GM10248 (cell line): ENCODE results near the gene GPR161.

Experiments
- CTCF ChIA-PET: fragments of 300-600 bp; sonication (Branson Sonifier 250); formaldehyde crosslinking; extraction: SDS; loops from one replicate; lab custom pipeline; 2021; ENCODE audit warnings: antibody characterized with exemption; lab: Yijun Ruan, JAX
- POLR2A ChIA-PET: fragments of 350-650 bp; sonication (Branson Sonifier 250); formaldehyde crosslinking; extraction: SDS; loops from one replicate; lab custom pipeline; 2020; ENCODE audit warnings: antibody characterized with exemption; lab: Yijun Ruan, JAX
- DNase-seq: peaks from one replicate; pipeline ENCODE4 v3.0.0; 2012; ENCODE audit errors: extremely low spot score
- TF ChIP-seq, protein P1 (sequence below): IDR thresholded peaks from 2 replicates; pipeline ENCODE4 v1.5.1; 2012; ENCODE audit warnings: mild to moderate bottlenecking, low read depth; ENCODE audit errors: extremely low read depth, missing control alignments, control extremely low read depth

Gene GPR161

DNA sequence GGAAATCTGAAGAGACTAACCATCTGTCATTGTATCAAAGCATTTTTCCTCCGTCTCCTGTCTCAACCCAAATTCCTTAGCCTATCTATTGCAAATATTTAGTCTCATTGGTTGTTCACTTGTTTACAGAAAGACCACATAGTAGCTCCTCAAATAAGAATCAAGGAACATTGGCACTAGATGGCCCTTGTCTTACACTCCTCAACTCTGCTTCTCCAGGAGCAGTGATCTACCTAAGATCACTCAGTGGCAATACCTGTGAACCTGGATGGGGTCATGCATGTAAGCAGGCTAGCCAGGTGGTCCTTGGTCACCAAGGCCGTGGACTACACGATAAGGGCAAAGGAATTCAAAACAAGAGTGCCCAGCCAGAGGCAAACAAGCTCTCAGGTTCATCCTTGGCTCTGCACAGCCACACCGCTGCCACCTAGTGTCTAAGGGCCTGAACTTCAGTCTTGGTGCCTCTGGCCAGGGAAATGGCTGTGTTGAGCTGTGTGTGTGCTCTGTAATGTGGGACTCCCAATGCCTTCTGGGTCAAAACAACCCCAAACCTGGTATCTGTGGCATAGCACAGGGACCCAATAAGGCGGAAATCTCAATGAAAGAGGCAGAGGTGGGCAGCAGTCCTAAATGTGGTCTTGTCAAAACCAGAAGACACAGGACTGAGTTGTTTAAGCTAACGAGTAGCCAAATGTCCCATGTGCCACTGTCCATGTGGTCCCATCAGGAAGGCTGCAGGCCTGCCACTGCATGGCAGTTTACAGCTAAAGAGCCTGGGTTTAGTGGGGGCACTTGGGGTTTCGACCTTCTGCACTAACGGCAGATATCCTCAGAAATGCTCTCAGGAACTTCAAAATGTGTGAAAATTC lies 54.5 kb downstream of the GPR161 start:
- ChIA-PET POLR2A (no interaction called here), CTCF (interaction anchor here (0.6 to 7.7 kb wide), 76 partner anchors 11 to 1223 kb away, joined by 3 to 93 read pairs (median 5); partner anchors contain the start of genes ADCY10, DCAF6, MPC2 and POU2F1)
- DNase-seq, result peak; percentile 81
- TF ChIP-seq, protein P1, sequence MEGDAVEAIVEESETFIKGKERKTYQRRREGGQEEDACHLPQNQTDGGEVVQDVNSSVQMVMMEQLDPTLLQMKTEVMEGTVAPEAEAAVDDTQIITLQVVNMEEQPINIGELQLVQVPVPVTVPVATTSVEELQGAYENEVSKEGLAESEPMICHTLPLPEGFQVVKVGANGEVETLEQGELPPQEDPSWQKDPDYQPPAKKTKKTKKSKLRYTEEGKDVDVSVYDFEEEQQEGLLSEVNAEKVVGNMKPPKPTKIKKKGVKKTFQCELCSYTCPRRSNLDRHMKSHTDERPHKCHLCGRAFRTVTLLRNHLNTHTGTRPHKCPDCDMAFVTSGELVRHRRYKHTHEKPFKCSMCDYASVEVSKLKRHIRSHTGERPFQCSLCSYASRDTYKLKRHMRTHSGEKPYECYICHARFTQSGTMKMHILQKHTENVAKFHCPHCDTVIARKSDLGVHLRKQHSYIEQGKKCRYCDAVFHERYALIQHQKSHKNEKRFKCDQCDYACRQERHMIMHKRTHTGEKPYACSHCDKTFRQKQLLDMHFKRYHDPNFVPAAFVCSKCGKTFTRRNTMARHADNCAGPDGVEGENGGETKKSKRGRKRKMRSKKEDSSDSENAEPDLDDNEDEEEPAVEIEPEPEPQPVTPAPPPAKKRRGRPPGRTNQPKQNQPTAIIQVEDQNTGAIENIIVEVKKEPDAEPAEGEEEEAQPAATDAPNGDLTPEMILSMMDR, result peak; percentile 94

DNA sequence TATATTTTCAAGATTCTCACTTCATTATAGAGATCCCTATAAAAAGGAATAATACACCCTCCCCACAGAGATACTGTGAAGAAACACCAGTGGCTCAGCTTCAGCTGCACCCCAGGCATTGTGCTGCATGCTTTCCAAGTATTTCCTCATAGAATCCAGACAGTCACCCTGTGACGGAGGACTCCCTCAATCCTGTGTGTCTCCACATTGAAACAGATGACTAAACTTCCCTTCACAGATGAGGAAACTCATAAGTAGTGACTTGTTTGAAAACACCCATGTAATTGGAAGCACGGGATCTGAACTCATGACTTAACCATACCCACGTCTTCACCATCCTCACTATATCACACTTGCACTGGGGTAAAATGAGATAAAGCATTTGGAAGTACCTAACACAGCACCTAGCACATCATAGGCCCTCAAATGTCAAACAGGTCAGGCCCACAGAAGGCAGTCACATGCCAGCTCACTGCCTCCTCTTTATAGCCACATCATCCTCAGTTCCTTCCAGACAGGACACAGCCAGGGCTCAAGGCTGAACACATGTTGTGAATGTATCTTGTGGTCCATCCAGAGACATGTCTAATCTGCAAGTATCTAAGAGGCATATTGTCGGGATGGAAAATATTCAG lies 55.2 kb downstream of the GPR161 start:
- peak; percentile 4 for DNase-seq
- ChIA-PET CTCF (interaction anchor here (0.6 to 7.7 kb wide), 56 partner anchors 12 to 400 kb away, joined by 3 to 93 read pairs (median 5); partner anchors contain the start of genes ADCY10, DCAF6 and MPC2), POLR2A (no interaction called here)
- TF ChIP-seq, protein P1, result no peak

DNA sequence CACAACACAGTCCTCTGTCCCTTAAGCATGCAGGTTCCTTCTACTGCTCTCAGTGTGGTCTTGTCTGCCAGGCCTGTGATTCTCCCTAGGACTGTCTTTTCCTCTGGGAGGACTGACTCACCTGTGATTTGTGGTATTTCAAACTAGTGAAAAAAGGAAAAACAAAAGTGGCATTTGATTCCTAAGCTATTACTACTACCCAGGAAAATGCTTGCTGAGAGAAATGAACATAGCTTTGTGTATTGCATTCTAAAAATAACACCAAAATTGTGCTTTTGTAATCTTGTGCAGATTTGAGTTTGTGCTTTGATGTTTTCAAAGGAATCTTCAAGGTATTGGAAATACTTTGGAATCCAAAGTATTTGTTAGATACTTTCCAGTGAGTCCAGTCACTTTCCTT lies 57.0 kb downstream of the GPR161 start:
- CTCF ChIA-PET, result interaction anchor here (0.7 to 7.7 kb wide), 3 partner anchors 10 to 19 kb away, joined by 3 to 93 read pairs (median 4); no protein-coding TSS in a partner anchor
- DNase-seq, result no peak
- TF ChIP-seq, protein P1, result no peak

GRCh38 chr1:168069384-168069783 lies 67.3 kb downstream of the GPR161 start:
- CTCF ChIA-PET, result interaction anchor here (6.7 kb wide), 1 partner anchor 14 kb away, joined by 93 read pairs; no protein-coding TSS in a partner anchor
- POLR2A ChIA-PET, result no interaction called here
- TF ChIP-seq, protein P1, result no peak
- DNase-seq, result no peak

More for the DNA sequence above, 57.0 kb downstream of the GPR161 start:
- POLR2A ChIA-PET, result no interaction called here

DNA sequence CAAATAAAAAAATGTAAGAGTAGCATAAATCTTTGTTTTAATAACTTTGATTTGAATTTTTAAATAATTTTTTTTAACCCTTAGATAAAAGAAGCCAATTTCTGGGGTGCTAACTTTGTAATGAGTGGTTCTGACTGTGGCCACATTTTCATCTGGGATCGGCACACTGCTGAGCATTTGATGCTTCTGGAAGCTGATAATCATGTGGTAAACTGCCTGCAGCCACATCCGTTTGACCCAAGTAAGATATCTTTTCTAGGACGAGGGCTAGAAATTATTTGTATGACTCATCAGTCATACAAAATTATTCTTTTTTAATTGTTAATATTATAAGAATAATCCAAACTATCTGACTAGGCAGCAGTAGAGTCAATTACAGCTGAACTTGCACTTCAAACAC lies 71.2 kb downstream of the GPR161 start:
- DNase-seq, result no peak
- CTCF ChIA-PET, result interaction anchor here (0.9 to 2.0 kb wide), 7 partner anchors 11 to 35 kb away, joined by 3 to 5 read pairs (median 4); no protein-coding TSS in a partner anchor
- TF ChIP-seq, protein P1, result no peak
- POLR2A ChIA-PET, result no interaction called here

- CTCF ChIA-PET, result interaction anchor here (1.0 to 2.0 kb wide), 6 partner anchors 15 to 114 kb away, joined by 3 to 7 read pairs (median 4); no protein-coding TSS in a partner anchor
- TF ChIP-seq, protein P1, result no peak
- POLR2A ChIA-PET, result no interaction called here
- DNase-seq, result no peak
Observed at GRCh38 chr1:168064216-168064615, 72.5 kb downstream of the GPR161 start.
